Kidney glomerular epithelial cell (primary cell): ENCODE data around the gene ESPL1.
"Not testable (repeated sequence)": the region's sequence is repeated elsewhere in the genome, so short reads cannot be mapped to it uniquely, and the experiment has no call there.

Experiments used
- DNase-seq: peaks from one replicate; lab custom pipeline; 2025; lab: John Stamatoyannopoulos, UW

ESPL1 gene

GRCh38 chr12:53258541-53259539 lies 9.3 kb upstream of the ESPL1 start:
- DNase-seq = no peak

DNA sequence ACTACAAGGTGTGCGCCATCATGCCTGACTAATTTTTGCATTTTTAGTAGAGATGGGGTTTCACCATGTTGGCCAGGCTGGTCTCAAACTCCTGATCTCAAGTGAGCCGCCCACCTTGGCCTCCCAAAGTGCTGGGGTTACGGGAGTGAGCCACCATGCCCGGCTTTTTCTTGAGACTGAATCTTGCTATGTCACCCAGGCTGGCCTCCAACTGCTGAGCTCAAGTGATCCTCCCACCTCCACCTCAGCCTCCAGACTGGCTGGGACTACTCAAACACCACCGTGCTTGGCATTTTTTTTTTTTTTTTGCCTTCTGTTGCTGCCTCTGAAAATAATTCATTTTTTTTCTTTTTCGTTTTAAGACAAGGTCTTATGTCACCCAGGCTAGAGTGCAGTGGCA lies 8.2 kb upstream of the ESPL1 start:
- no peak for DNase-seq

DNA sequence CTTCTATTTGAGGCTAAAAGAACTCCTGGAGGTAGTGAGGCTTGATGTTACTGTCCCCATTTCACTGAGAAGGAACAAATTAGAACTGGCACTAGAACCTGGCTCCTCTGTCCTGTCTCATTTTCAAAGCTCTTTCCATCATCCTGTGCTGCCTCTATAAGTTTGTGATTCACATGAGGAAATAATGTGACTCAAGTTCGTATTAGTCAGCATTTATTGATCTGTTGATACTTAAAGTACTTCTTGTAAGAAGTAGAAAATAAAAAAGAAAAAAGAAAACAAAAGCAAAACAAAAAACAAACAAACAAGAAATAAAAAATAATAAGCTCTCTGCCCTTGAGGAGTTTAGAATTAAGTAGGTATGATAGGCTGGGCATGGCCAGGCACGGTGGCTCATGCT lies 2.3 kb upstream of the ESPL1 start:
- no peak for DNase-seq

DNA sequence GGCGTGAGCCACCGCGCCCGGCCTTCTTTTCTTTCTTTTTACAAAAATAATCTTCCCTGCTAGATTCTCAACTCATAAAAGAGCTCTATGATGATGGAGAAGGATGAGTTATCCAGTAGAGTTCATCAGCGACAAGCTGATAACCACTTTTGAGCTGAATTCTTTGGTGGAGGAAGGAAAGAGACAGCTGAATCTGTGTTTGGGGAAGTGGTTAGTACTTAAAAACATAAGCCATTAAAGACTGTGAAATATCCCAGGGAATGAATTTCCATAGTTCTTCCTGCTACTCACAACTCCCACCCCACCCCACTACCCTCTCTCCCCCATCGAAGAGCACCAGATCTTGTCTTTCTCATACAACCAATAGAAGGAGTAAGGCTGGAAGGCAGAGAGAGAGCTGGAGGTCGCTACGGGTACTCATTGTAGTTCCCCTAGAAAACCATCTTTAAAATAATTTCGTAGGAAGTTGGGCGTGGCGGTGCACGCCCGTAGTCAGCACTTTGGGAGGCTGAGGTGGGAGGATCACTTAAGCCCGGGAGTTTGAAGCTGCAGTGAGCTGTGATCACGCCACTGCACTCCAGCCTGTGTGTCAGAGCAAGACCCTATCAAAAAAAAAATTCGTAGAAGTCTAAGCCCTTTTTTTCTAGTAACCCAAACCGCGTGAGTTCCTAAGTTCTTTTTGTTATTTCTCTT lies 647 bp upstream of the ESPL1 start:
- DNase-seq = no peak

DNA sequence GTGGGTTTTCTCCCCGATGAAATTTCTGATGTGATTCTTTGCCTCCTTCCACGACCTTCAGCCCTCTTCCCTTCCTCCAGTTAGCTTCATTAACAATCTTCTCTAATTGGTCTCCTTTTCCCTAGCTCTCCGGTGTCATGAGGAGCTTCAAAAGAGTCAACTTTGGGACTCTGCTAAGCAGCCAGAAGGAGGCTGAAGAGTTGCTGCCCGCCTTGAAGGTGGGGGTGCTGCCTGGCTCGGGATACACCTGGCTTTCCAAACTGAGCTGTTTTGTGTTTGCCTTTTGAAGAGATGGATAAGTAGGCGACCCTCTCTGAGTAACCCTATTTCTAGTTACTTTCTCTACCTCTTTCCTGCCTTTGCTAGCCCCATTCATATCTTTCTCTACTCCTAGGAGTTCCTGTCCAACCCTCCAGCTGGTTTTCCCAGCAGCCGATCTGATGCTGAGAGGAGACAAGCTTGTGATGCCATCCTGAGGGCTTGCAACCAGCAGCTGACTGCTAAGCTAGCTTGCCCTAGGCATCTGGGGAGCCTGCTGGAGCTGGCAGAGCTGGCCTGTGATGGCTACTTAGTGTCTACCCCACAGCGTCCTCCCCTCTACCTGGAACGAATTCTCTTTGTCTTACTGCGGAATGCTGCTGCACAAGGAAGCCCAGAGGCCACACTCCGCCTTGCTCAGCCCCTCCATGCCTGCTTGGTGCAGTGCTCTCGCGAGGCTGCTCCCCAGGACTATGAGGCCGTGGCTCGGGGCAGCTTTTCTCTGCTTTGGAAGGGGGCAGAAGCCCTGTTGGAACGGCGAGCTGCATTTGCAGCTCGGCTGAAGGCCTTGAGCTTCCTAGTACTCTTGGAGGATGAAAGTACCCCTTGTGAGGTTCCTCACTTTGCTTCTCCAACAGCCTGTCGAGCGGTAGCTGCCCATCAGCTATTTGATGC lies 797 bp downstream of the ESPL1 start:
- no peak for DNase-seq

DNA sequence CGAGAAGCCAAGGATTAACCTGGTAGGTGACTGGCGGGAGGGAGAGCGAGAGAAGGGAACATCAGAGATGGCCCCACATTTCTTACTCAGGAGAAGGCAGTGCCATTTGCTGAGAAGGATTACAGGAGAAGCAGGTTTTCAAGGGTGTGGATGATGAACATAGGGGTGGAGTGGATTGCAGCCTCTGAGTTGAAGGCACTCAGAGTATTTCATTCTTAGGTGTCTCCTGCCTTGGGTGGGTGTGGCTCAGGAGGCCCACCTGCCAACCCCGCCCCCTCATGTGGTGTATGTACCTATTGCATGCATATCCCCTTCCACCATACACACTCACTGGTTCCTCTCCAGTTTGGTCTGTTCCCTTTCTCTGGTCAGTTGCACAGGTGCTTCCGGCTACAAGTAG lies 6.3 kb downstream of the ESPL1 start:
- no peak for DNase-seq

- DNase-seq = no peak
These were observed 8.4 kb downstream of the ESPL1 start for GRCh38 chr12:53276511-53276910.

GRCh38 chr12:53277981-53278380 lies 9.9 kb downstream of the ESPL1 start:
- DNase-seq = no peak

DNA sequence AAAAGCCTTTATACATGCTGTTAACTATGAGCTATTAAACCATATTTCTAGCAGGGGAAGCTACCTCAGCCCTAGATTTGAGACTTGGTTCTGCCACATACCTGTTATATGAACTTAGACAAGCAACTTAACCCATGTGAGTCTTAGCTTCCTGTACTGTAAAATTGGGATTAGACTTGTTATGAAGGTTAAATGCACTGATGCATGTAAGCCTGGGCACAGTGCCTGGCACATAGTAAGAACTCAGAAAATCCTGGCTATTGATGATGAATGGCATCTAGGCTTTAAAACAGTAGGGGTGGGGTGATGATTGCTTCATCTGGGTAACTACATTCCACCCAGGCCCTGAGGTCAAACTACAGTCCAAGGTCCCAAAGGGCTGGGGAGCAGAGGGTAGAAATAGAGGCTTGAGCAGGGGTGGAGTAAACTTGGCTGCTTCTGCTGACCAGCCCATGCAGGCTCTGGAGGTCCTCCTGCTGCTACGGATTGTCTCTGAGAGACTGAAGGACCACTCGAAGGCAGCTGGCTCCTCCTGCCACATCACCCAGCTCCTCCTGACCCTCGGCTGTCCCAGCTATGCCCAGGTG lies 11.3 kb downstream of the ESPL1 start:
- DNase-seq = no peak

GRCh38 chr12:53279888-53280498 lies 11.9 kb downstream of the ESPL1 start:
- no peak for DNase-seq

DNA sequence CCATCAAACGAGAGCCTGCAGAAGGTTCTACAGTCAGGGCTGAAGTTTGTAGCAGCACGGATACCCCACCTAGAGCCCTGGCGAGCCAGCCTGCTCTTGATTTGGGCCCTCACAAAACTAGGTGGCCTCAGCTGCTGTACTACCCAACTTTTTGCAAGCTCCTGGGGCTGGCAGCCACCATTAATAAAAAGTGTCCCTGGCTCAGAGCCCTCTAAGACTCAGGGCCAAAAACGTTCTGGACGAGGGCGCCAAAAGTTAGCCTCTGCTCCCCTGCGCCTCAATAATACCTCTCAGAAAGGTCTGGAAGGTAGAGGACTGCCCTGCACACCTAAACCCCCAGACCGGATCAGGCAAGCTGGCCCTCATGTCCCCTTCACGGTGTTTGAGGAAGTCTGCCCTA lies 18.3 kb downstream of the ESPL1 start:
- DNase-seq = no peak

DNA sequence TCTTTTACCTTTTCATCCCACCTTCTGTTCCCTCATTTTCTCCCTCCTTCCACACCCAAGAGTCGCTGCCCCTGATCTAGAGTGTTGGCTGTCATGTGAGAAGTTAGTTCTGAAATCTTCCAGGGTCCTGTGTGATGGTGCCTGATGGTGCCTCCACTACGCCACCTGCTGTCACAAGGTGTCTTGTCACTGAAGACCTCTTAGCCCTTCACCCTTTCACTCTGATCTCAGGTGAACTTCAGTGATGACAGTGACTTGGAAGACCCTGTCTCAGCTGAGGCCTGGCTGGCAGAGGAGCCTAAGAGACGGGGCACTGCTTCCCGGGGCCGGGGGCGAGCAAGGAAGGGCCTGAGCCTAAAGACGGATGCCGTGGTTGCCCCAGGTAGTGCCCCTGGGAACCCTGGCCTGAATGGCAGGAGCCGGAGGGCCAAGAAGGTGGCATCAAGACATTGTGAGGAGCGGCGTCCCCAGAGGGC lies 19.7 kb downstream of the ESPL1 start:
- DNase-seq = peak; percentile 19

GRCh38 chr12:53288322-53288721 lies 20.2 kb downstream of the ESPL1 start:
- DNase-seq = no peak

GRCh38 chr12:53289891-53290290 lies 21.8 kb downstream of the ESPL1 start:
- DNase-seq = peak; percentile 53

DNA sequence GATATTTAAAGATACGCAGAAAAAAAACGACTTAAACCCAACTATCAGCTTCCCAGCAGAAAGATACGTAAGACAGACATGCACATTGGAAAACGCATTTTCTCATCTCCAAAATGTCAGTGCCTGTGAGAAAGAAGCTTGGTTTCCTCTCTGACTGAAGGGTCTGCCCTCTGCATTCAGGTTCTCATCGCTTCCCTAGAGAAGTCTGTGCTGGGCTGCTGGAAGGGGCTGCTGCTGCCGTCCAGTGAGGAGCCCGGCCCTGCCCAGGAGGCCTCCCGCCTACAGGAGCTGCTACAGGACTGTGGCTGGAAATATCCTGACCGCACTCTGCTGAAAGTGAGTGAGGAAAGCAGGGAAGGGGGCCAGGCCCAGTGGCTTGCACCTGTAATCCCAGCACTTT lies 22.6 kb downstream of the ESPL1 start:
- DNase-seq = no peak

DNA sequence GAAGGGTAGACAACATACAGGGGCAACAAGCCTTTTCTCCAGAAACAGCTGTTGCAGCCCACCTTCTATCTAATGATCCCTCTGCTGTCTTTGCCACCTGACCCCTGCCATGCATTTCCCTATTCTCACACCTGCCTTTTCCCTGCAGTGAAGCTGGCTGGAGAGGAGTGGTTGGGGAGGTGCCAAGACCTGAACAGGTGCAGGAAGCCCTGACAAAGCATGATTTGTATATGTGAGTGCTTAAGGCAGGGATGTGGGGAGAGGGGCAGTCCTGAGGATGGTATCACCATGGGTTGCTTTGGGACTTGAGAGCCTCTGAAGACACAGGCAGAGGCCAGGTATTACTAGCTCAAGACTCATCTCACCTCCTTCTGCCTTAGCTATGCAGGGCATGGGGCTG lies 24.3 kb downstream of the ESPL1 start:
- DNase-seq = no peak

GRCh38 chr12:53295070-53295890 lies 27.2 kb downstream of the ESPL1 start, which contains the start of gene PFDN5:
Gene PFDN5 (plus strand): TSS chr12:53295542. CDS start chr12:53295568, 26 bp downstream.
- DNase-seq = peak; percentile 84

GRCh38 chr12:53295891-53296219 lies 27.8 kb downstream of the ESPL1 start:
- peak; percentile 31 for DNase-seq

DNA sequence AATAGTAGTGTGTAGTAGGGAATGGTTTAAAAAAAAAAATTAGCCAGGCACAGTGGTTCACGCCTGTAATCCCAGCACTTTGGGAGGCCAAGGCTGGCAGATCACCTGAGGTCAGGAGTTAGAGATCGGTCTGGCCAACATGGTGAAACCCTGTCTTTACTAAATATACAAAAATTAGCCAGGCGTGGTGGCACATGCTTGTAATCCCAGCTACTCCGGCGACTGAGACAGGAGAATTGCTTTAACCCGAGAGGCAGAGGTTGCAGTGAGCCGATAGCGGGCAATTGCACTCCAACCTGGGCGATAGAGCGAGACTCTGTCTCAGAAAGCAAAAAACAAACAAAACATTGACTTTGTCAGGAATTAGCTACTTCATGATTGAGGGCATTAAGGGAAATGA lies 29.0 kb downstream of the ESPL1 start:
- not testable (repeated sequence) for DNase-seq

DNA sequence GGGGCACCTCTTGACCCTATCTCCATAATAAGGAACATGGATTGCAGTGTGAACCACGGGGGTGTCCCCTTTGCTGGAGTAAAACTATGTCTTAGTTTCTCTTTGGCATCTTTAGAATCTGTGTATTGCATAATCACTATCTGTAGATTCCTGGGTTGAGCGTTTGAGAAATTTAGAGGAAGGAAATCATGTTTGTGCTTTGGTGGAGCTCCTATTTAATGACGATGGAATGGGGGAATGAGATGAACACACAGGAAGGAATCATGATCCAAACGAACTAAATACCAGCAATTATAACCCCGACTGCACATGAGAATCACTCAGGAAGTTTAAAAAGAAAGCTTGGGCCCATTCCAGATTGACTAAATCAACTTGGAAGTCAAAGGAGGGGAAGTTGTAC lies 30.1 kb downstream of the ESPL1 start:
- DNase-seq = no peak
